ENCODE data around the gene HARBI1. TPM values are rescaled to one million over a fixed set of nuclear protein-coding genes. Genes with fewer than 3 reads are reported as not detected.

Gene HARBI1
- total RNA-seq, 4 donors from 2014 or later: 2.8 to 5.6 (median 3.5) TPM

- Histone ChIP-seq H3K4me1 (no peaks in the 10 kb centered on the region), H3K27me3 (no peaks in the 10 kb centered on the region), H3K27ac (no peak overlapping the region), H3K4me3 (no peak overlapping the region), H3K9me3 (no peaks in the 10 kb centered on the region), H3K36me3 (peaks cover 79% of the 10 kb centered on the region)
- WGBS: 73% methylated on average over 6 of the region's 6 CpGs
- no peak for TF ChIP-seq POLR2A (IDR thresholded peaks at IDR 0.05)
- TF ChIP-seq POLR2AphosphoS5 (IDR thresholded peaks at IDR 0.05): no peak
- TF ChIP-seq CTCF (IDR thresholded peaks at IDR 0.05): no peak
- TF ChIP-seq EP300 (IDR thresholded peaks at IDR 0.05): no peak
- peak in 1 of 2 donors; percentile 6 for DNase-seq (ENCODE audit: low spot score in 2 of 2)
These were observed 11.9 kb upstream of the HARBI1 start for GRCh38 chr11:46628961-46629360.

GRCh38 chr11:46625406-46625805, 8.4 kb upstream of the HARBI1 start:
- H3K4me1 ChIP-seq: peaks cover 5% of the 10 kb centered on the region
- peaks cover 70% of the 10 kb centered on the region for H3K36me3 ChIP-seq
- WGBS: 86% methylated on average over 3 of the region's 3 CpGs
- no peaks in the 10 kb centered on the region for H3K27me3 ChIP-seq
- TF ChIP-seq CTCF (IDR thresholded peaks at IDR 0.05): no peak
- no peak for TF ChIP-seq POLR2A (IDR thresholded peaks at IDR 0.05)
- no peak for TF ChIP-seq POLR2AphosphoS5 (IDR thresholded peaks at IDR 0.05)
- TF ChIP-seq EP300 (IDR thresholded peaks at IDR 0.05): no peak
- DNase-seq (ENCODE audit: low spot score in 2 of 2): no peak
- no peak overlapping the region for H3K27ac ChIP-seq
- H3K9me3 ChIP-seq: no peaks in the 10 kb centered on the region
- no peak overlapping the region for H3K4me3 ChIP-seq

DNA sequence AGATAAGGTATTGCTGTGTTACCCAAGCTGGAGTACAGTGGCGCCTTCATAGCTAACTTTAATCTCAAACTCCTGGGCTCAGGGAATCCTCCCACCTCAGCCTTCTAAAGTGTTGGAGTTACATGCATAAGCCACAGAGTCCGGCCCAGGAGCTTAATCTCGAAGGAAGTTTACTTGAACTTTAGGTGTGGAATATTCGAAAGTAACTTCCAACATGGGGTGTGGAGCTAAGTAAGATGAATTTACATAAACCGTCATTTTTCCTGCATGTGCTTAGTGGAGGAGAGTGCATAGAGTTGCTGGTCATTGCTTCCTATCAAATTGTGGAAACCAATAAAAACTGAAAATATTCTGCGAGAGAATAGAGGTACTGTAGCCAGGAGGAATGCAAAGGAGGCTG, 1.8 kb upstream of the HARBI1 start:
- Histone ChIP-seq H3K9me3 (no peaks in the 10 kb centered on the region), H3K4me1 (peaks cover 47% of the 10 kb centered on the region), H3K4me3 (peak overlapping the region; percentile 90), H3K27me3 (no peaks in the 10 kb centered on the region), H3K27ac (no peak overlapping the region), H3K36me3 (peaks cover 16% of the 10 kb centered on the region)
- no peak for TF ChIP-seq POLR2AphosphoS5 (IDR thresholded peaks at IDR 0.05)
- TF ChIP-seq EP300 (IDR thresholded peaks at IDR 0.05): no peak
- TF ChIP-seq CTCF (IDR thresholded peaks at IDR 0.05): no peak
- no peak for TF ChIP-seq POLR2A (IDR thresholded peaks at IDR 0.05)
- 67% methylated on average over 6 of the region's 6 CpGs for WGBS
- no peak for DNase-seq (ENCODE audit: low spot score in 2 of 2)

DNA sequence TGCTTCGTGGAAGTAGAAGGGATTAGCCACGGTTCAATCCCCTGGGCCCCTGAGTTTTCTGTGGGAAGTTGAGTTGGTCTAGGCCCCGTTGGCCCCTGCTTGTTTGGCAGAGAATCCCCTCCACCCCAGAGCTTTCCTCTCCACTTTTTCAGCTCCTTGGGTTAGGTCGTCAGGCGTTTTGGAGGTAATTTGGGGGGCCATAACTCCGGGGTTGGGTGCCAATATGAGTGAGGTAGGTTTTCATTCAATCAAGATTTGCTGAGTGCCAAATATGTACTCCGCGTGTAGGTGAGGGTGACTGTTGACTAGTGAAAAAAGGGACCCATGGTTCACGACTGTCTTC, 916 bp upstream of the HARBI1 start:
- peaks cover 47% of the 10 kb centered on the region for H3K4me1 ChIP-seq
- H3K4me3 ChIP-seq: peak overlapping the region; percentile 90
- peaks cover 13% of the 10 kb centered on the region for H3K36me3 ChIP-seq
- no peak for TF ChIP-seq POLR2A (IDR thresholded peaks at IDR 0.05)
- no peak for TF ChIP-seq POLR2AphosphoS5 (IDR thresholded peaks at IDR 0.05)
- no peak for TF ChIP-seq CTCF (IDR thresholded peaks at IDR 0.05)
- no peak for TF ChIP-seq EP300 (IDR thresholded peaks at IDR 0.05)
- H3K9me3 ChIP-seq: no peaks in the 10 kb centered on the region
- H3K27ac ChIP-seq: peak overlapping the region; percentile 97
- 9% methylated on average over 8 of the region's 9 CpGs for WGBS
- no peaks in the 10 kb centered on the region for H3K27me3 ChIP-seq
- DNase-seq (ENCODE audit: low spot score in 2 of 2): no peak

GRCh38 chr11:46616551-46617133, 385 bp downstream of the HARBI1 start:
- peaks cover 56% of the 10 kb centered on the region for H3K4me1 ChIP-seq
- no peak for DNase-seq (ENCODE audit: low spot score in 2 of 2)
- H3K27ac ChIP-seq: peak overlapping the region; percentile 97
- TF ChIP-seq POLR2A (IDR thresholded peaks at IDR 0.05) (peak in 1 of 2 donors; percentile 38), EP300 (IDR thresholded peaks at IDR 0.05) (no peak)
- peaks cover 7% of the 10 kb centered on the region for H3K36me3 ChIP-seq
- WGBS: 4% methylated on average over 10 of the region's 15 CpGs
- H3K27me3 ChIP-seq: no peaks in the 10 kb centered on the region
- no peaks in the 10 kb centered on the region for H3K9me3 ChIP-seq
- peak overlapping the region; percentile 90 for H3K4me3 ChIP-seq

DNA sequence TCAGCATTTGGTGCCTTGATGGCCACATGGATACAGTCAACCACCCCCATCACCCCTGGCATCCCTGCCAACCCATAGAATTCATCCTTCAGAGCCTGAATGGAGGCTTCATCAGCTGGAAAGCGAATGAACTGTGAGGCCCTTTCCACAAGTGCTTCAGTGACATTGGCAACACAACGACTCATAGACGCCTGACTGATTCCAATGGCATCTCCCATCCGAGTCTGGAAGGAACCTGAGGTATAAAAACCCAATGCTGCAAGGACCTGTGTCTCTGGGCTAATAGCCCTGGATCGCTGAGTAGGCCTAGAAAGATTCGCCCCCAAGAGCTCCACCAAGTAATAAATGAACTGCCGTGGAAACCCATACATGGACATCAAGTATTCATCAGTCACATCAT, 1.3 kb downstream of the HARBI1 start:
- Histone ChIP-seq H3K36me3 (no peaks in the 10 kb centered on the region), H3K4me3 (no peak overlapping the region), H3K27ac (peak overlapping the region; percentile 97), H3K27me3 (no peaks in the 10 kb centered on the region), H3K9me3 (no peaks in the 10 kb centered on the region), H3K4me1 (peaks cover 57% of the 10 kb centered on the region)
- TF ChIP-seq CTCF (IDR thresholded peaks at IDR 0.05): no peak
- TF ChIP-seq POLR2AphosphoS5 (IDR thresholded peaks at IDR 0.05): no peak
- TF ChIP-seq EP300 (IDR thresholded peaks at IDR 0.05): no peak
- TF ChIP-seq POLR2A (IDR thresholded peaks at IDR 0.05): no peak
- no peak for DNase-seq (ENCODE audit: low spot score in 2 of 2)
- WGBS: 100% methylated on average over 7 of the region's 7 CpGs

Measured in suprapubic skin (tissue), 4 donors.